Measurements from ENCODE around the gene KLK15.

- TF ChIP-seq CTCF (IDR thresholded peaks at IDR 0.05) (no peak), POLR2A (IDR thresholded peaks at IDR 0.05) (no peak), POLR2AphosphoS5 (IDR thresholded peaks at IDR 0.05) (no peak), EP300 (IDR thresholded peaks at IDR 0.05) (no peak)
Observed at GRCh38 chr19:50794876-50795663, 38.3 kb downstream of the KLK15 start.

Data from gastroesophageal sphincter (tissue), 3 donors.